ENCODE data around the gene NREP. TPM values are rescaled to one million over a fixed set of nuclear protein-coding genes. Genes with fewer than 3 reads are reported as not detected.

Gene NREP
- total RNA-seq, 3 donors from 2014 or later = 3.9 to 9.8 (median 9.1) TPM

DNA sequence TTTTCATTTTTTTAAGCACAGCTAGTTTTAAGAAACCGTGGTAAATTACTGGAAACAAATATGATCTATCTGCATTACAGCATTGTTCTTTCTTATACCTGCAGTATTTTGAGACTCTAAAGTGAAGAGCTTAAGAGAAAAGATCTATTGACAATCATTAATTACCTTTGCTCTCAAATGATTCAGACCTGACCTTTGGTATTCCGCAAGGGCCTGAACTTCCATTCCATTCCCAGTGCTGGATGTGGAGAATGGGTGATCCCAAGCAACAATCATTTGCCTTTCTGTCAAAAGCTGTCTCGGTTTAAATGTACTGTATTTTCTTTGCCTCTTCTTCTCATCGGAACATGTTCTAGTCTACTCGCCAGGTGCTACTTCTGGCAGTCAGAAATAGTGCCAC lies 18.9 kb downstream of the NREP start:
- no peak overlapping the region for H3K4me3 ChIP-seq
- DNase-seq (ENCODE audit: low spot score in 2 of 2) = no peak
- no peaks in the 10 kb centered on the region for H3K36me3 ChIP-seq
- intact Hi-C loops (cut with DNase I; ENCODE audit: low total_unique reads) = no loop called here
- H3K27me3 ChIP-seq = no peaks in the 10 kb centered on the region
- H3K9me3 ChIP-seq = no peaks in the 10 kb centered on the region
- H3K4me1 ChIP-seq = no peaks in the 10 kb centered on the region
- TF ChIP-seq POLR2A (IDR thresholded peaks at IDR 0.05) = no peak
- H3K27ac ChIP-seq = no peak overlapping the region

DNA sequence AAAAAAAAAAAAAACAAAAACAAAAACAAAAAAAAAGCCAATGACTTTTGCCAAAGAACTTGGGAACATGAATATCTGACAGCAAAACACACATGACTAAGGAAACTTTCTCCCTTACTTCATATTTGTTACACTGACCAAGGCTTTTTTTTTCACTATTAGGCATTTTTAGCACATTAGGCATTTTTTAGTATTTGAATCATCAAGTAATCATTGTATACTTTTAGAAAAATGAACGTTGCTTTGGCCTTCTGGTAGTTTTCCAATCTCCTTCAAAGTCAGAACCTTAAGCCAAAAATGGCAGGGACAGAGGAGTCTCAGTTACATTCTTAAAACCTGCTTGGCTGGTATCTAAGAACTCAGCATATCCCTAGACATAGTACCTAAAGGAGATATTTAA lies 19.3 kb downstream of the NREP start:
- no peak for DNase-seq (ENCODE audit: low spot score in 2 of 2)
- Histone ChIP-seq H3K4me3 (no peak overlapping the region), H3K9me3 (no peaks in the 10 kb centered on the region), H3K27ac (no peak overlapping the region), H3K4me1 (no peaks in the 10 kb centered on the region), H3K27me3 (no peaks in the 10 kb centered on the region), H3K36me3 (no peaks in the 10 kb centered on the region)
- intact Hi-C loops (cut with DNase I; ENCODE audit: low total_unique reads) = no loop called here
- TF ChIP-seq POLR2AphosphoS5 (IDR thresholded peaks at IDR 0.05) (no peak), POLR2A (IDR thresholded peaks at IDR 0.05) (no peak)
- TF ChIP-seq, protein P1, sequence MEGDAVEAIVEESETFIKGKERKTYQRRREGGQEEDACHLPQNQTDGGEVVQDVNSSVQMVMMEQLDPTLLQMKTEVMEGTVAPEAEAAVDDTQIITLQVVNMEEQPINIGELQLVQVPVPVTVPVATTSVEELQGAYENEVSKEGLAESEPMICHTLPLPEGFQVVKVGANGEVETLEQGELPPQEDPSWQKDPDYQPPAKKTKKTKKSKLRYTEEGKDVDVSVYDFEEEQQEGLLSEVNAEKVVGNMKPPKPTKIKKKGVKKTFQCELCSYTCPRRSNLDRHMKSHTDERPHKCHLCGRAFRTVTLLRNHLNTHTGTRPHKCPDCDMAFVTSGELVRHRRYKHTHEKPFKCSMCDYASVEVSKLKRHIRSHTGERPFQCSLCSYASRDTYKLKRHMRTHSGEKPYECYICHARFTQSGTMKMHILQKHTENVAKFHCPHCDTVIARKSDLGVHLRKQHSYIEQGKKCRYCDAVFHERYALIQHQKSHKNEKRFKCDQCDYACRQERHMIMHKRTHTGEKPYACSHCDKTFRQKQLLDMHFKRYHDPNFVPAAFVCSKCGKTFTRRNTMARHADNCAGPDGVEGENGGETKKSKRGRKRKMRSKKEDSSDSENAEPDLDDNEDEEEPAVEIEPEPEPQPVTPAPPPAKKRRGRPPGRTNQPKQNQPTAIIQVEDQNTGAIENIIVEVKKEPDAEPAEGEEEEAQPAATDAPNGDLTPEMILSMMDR (IDR thresholded peaks at IDR 0.05) = no peak

DNA sequence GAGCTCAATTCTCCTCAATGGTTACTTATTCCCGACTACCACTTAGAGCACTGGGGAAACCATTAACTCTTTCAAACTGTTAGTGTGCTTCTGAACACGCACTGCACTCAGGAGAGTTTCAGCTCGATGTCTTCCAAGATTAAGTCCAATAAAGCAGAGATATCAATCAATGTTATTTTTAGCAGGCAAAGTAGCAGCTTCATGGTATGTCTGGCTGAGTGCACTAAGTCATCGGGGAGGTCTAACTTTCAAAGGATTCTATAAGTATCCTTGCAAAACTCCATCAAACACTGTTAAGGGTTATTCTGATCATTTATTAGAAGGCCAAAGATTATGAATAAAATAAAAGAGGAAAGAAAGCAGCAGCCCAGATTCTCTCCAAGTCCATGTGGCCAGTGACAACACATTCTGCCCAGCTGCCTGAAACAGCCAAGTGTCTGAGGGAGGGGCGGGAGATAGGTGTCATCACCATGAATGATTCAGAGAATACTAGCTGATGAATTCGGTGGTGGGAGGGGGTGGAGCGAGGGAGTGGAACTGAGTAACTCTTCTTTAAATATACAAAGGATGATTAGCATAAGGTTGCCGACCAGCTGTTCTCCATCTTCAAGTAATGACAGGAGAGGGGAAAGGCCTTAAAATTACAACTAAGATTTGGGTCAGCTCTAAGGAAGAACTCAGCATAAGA lies 21.3 kb downstream of the NREP start:
- H3K9me3 ChIP-seq = no peaks in the 10 kb centered on the region
- no peak overlapping the region for H3K4me3 ChIP-seq
- intact Hi-C loops (cut with DNase I; ENCODE audit: low total_unique reads) = no loop called here
- DNase-seq (ENCODE audit: low spot score in 2 of 2) = no peak
- H3K36me3 ChIP-seq = no peaks in the 10 kb centered on the region
- TF ChIP-seq POLR2A (IDR thresholded peaks at IDR 0.05) (no peak), POLR2AphosphoS5 (IDR thresholded peaks at IDR 0.05) (no peak)
- TF ChIP-seq, protein P1 (IDR thresholded peaks at IDR 0.05) = no peak
- no peaks in the 10 kb centered on the region for H3K27me3 ChIP-seq
- H3K27ac ChIP-seq = no peak overlapping the region
- H3K4me1 ChIP-seq = no peaks in the 10 kb centered on the region

DNA sequence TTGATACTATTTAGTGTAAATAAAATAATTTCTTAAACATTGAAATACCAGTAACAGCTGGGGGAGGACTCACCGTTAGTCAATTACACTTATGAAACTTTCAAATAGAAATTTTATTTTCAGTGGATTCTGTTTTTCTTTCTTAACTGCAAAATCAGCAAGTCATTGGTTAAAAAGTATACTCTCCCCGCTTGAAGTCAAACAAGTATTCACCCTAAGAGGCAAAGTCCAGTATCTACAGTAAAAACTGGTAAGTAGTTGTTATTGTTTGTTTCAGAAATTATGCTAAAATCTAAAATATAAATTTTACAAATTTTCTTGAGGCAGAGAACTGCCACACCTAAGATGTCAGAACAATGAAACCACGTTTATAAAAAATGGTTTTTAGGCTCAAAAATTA lies 22.4 kb downstream of the NREP start:
- H3K4me1 ChIP-seq = no peaks in the 10 kb centered on the region
- no peak for TF ChIP-seq POLR2AphosphoS5 (IDR thresholded peaks at IDR 0.05)
- TF ChIP-seq POLR2A (IDR thresholded peaks at IDR 0.05) = no peak
- TF ChIP-seq, protein P1 (IDR thresholded peaks at IDR 0.05) = no peak
- no peak for DNase-seq (ENCODE audit: low spot score in 2 of 2)
- H3K4me3 ChIP-seq = no peak overlapping the region
- H3K27me3 ChIP-seq = no peaks in the 10 kb centered on the region
- no peak overlapping the region for H3K27ac ChIP-seq
- no peaks in the 10 kb centered on the region for H3K9me3 ChIP-seq
- H3K36me3 ChIP-seq = no peaks in the 10 kb centered on the region
- intact Hi-C loops (cut with DNase I; ENCODE audit: low total_unique reads) = no loop called here

DNA sequence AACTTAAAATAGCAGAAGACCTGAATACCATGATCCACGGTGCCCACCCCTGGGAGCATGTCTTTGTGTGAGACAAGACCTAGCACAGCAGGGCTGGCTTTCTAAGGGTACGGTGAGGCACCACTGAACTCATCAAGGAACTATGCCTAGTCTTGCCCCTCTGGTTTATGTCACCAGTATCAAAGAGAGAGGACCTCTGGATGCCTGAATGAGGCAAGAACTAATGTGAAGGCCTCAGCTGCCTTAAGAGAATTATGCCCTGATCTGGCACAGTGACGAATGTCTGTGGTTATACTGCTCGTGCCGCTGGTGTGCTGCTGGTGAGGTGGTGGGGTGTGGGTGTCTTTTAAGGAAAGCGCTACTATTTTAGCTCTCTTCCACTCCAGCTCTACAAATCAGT lies 23.0 kb downstream of the NREP start:
- Histone ChIP-seq H3K27me3 (no peaks in the 10 kb centered on the region), H3K27ac (no peak overlapping the region), H3K4me3 (no peak overlapping the region), H3K9me3 (no peaks in the 10 kb centered on the region), H3K4me1 (no peaks in the 10 kb centered on the region), H3K36me3 (no peaks in the 10 kb centered on the region)
- intact Hi-C loops (cut with DNase I; ENCODE audit: low total_unique reads) = no loop called here
- DNase-seq (ENCODE audit: low spot score in 2 of 2) = no peak
- TF ChIP-seq, protein P1 (IDR thresholded peaks at IDR 0.05) = no peak
- TF ChIP-seq POLR2A (IDR thresholded peaks at IDR 0.05) (no peak), POLR2AphosphoS5 (IDR thresholded peaks at IDR 0.05) (no peak)

Data from breast epithelium (tissue), 4 donors.